H1 (cell line): ENCODE data around the gene KRTDAP. TPM values are rescaled to one million over a fixed set of nuclear protein-coding genes. Genes with fewer than 3 reads are reported as not detected.

Experiments
- CTCF ChIA-PET: fragments of 300-600 bp; sonication (Branson Sonifier 250); formaldehyde crosslinking; loops from one replicate; lab custom pipeline; 2021; ENCODE audit not compliant: partially characterized antibody; lab: Charles Lee
- POLR2A ChIA-PET: fragments of 300-600 bp; sonication (Branson Sonifier 250); formaldehyde crosslinking; loops from one replicate; lab custom pipeline; 2021; ENCODE audit warnings: inconsistent platforms; ENCODE audit not compliant: partially characterized antibody; lab: Charles Lee
- DNase-seq, 2 experiments: peaks; one replicate each; pipeline versions ENCODE4 v3.0.0 to v3.0.0-alpha.2; 2010 to 2022; ENCODE audit warnings: low spot score in 2 of 2, low read depth in 1 of 2, mixed read lengths in 1 of 2
- FAIRE-seq: peaks from 2 replicates; lab custom pipeline; 2011; peaks lifted over from hg19 to GRCh38; lab: Jason Lieb, UNC
- H2AFZ ChIP-seq: 2 replicates; pipeline ENCODE4 v1.8.1; 2012; ENCODE audit warnings: low read length, inconsistent platforms
- H2AK5ac ChIP-seq: 2 replicates; pipeline ENCODE4 v1.6.1; 2013; ENCODE audit warnings: low read depth, low read length
- H2BK120ac ChIP-seq: replicated peaks from 2 replicates; pipeline ENCODE3; 2013; ENCODE audit warnings: low read depth, low read length, inconsistent platforms
- H2BK12ac ChIP-seq: 2 replicates; pipeline ENCODE4 v1.6.1; 2013; ENCODE audit warnings: low read depth, low read length
- H2BK15ac ChIP-seq: 2 replicates; pipeline ENCODE4 v1.6.1; 2013; ENCODE audit warnings: low read length
- H2BK20ac ChIP-seq: 2 replicates; pipeline ENCODE4 v1.6.1; 2013; ENCODE audit warnings: low read length
- H2BK5ac ChIP-seq: 2 replicates; pipeline ENCODE4 v1.6.1; 2013; ENCODE audit warnings: low read depth, low read length
- H3K14ac ChIP-seq: 2 replicates; pipeline ENCODE4 v1.6.1; 2013; ENCODE audit warnings: inconsistent platforms; ENCODE audit not compliant: insufficient read length
- H3K18ac ChIP-seq: 2 replicates; pipeline ENCODE4 v1.6.1; 2013; ENCODE audit warnings: low read length; ENCODE audit errors: extremely low read depth
- H3K23ac ChIP-seq: 2 replicates; pipeline ENCODE4 v1.6.1; 2013; ENCODE audit warnings: inconsistent platforms; ENCODE audit not compliant: insufficient read length
- H3K23me2 ChIP-seq: 2 replicates; pipeline ENCODE4 v1.6.1; 2013; ENCODE audit warnings: low read depth, low read length
- H3K27ac ChIP-seq: 2 replicates; pipeline ENCODE4 v1.6.1; 2011; ENCODE audit warnings: low read depth, low read length, inconsistent platforms
- H3K27me3 ChIP-seq, 4 experiments: replicated peaks in 1 of 4; 1 replicate in 1 of 4; 2 replicates in 3 of 4; pipeline versions ENCODE4 v1.6.1 to v1.8.1; 2011 to 2013; ENCODE audit warnings: low read length in 3 of 4, mild to moderate bottlenecking in 3 of 4, inconsistent platforms in 2 of 4, mixed read lengths in 2 of 4, moderate library complexity in 1 of 4; ENCODE audit not compliant: control insufficient read depth in 3 of 4, insufficient read depth in 3 of 4; ENCODE audit errors: extremely low read depth in 1 of 4
- H3K36me3 ChIP-seq, 4 experiments: 2 replicates each; pipeline versions ENCODE4 v1.6.1 to v1.8.1; 2011 to 2013; ENCODE audit warnings: mild to moderate bottlenecking in 4 of 4, low read length in 3 of 4, moderate library complexity in 2 of 4, control low read depth in 1 of 4, inconsistent platforms in 1 of 4; ENCODE audit not compliant: insufficient read depth in 4 of 4, control insufficient read depth in 2 of 4
- H3K4ac ChIP-seq: replicated peaks from 2 replicates; pipeline ENCODE3; 2013; ENCODE audit warnings: low read length, low read depth, mixed read lengths, inconsistent platforms; ENCODE audit not compliant: insufficient read length
- H3K4me1 ChIP-seq, 4 experiments: replicated peaks in 1 of 4; 1 replicate in 1 of 4; 2 replicates in 3 of 4; pipeline versions ENCODE4 v1.6.1 to v1.8.1; 2011 to 2013; ENCODE audit warnings: low read length in 3 of 4, inconsistent platforms in 2 of 4, mixed read lengths in 1 of 4; ENCODE audit not compliant: insufficient read depth in 4 of 4, control insufficient read depth in 3 of 4
- H3K4me2 ChIP-seq, 2 experiments: 2 replicates each; pipeline versions ENCODE4 v1.6.1 to v1.8.1; 2011 to 2013; ENCODE audit warnings: low read depth in 2 of 2, low read length in 2 of 2, control low read depth in 1 of 2, inconsistent platforms in 1 of 2, mild to moderate bottlenecking in 1 of 2; ENCODE audit not compliant: insufficient read depth in 1 of 2
- H3K4me3 ChIP-seq, 4 experiments: fragments of 200-600, 300-600 bp in 1 of 4; sonication (generic), shearing (Covaris generic), sonication (Bioruptor Twin) in 1 of 4; 2 replicates each; pipeline versions ENCODE4 v1.5.1 to v1.8.1; 2011 to 2016; ENCODE audit warnings: low read length in 4 of 4, low read depth in 3 of 4, control low read depth in 2 of 4, inconsistent platforms in 2 of 4, mild to moderate bottlenecking in 2 of 4, mixed read lengths in 1 of 4, moderate library complexity in 1 of 4; ENCODE audit not compliant: insufficient read depth in 2 of 4; ENCODE audit errors: extremely low read depth in 1 of 4
- H3K56ac ChIP-seq: replicated peaks from 2 replicates; pipeline ENCODE3; 2013; ENCODE audit warnings: low read depth, mild to moderate bottlenecking, mixed read lengths, low read length, inconsistent platforms; ENCODE audit not compliant: insufficient read length
- H3K79me1 ChIP-seq: 2 replicates; pipeline ENCODE4 v1.6.1; 2013; ENCODE audit warnings: low read depth, low read length, control low read depth
- H3K79me2 ChIP-seq, 2 experiments: 2 replicates each; pipeline versions ENCODE4 v1.6.1 to v1.8.1; 2012 to 2013; ENCODE audit warnings: low read length in 2 of 2, mild to moderate bottlenecking in 2 of 2, inconsistent platforms in 1 of 2; ENCODE audit not compliant: insufficient read depth in 2 of 2, control insufficient read depth in 1 of 2
- H3K9ac ChIP-seq, 4 experiments: replicated peaks in 1 of 4; 1 replicate in 1 of 4; 2 replicates in 3 of 4; pipeline versions ENCODE4 v1.6.1 to v1.8.1; 2011 to 2013; ENCODE audit warnings: low read depth in 3 of 4, low read length in 3 of 4, control low read depth in 2 of 4, mild to moderate bottlenecking in 2 of 4, moderate library complexity in 2 of 4, inconsistent platforms in 1 of 4; ENCODE audit errors: extremely low read depth in 1 of 4
- H3K9me3 ChIP-seq, 2 experiments: 2 replicates each; pipeline versions ENCODE4 v1.6.1 to v1.8.1; 2012 to 2013; ENCODE audit warnings: mild to moderate bottlenecking in 2 of 2, moderate library complexity in 2 of 2, control low read depth in 1 of 2, inconsistent platforms in 1 of 2, low read depth in 1 of 2, low read length in 1 of 2, mixed read lengths in 1 of 2; ENCODE audit not compliant: insufficient read depth in 2 of 2
- H4K20me1 ChIP-seq, 2 experiments: replicated peaks in 1 of 2; 2 replicates each; pipeline versions ENCODE3 to v1.8.1; 2011 to 2013; ENCODE audit warnings: inconsistent platforms in 2 of 2, low read length in 2 of 2, mild to moderate bottlenecking in 1 of 2; ENCODE audit not compliant: insufficient read depth in 2 of 2, control insufficient read depth in 1 of 2
- H4K5ac ChIP-seq: 2 replicates; pipeline ENCODE4 v1.6.1; 2013; ENCODE audit warnings: low read length, low read depth, mixed read lengths, inconsistent platforms; ENCODE audit not compliant: insufficient read length
- H4K8ac ChIP-seq: 2 replicates; pipeline ENCODE4 v1.8.0; 2013; ENCODE audit warnings: mild to moderate bottlenecking, moderate library complexity, low read length, inconsistent platforms; ENCODE audit not compliant: insufficient read depth; ENCODE audit errors: extremely low read depth
- H4K91ac ChIP-seq: replicated peaks from 2 replicates; pipeline ENCODE3; 2013; ENCODE audit warnings: low read length, mixed read lengths, inconsistent platforms; ENCODE audit not compliant: insufficient read length
- CHD2 ChIP-seq: IDR thresholded peaks from 2 replicates; pipeline ENCODE4 v1.6.1; 2012; ENCODE audit warnings: low read length, improper control_type of control experiment
- FOSL1 ChIP-seq: IDR thresholded peaks from 2 replicates; pipeline ENCODE4 v1.6.1; 2011; ENCODE audit warnings: mild to moderate bottlenecking, low read depth, low read length, moderate library complexity; ENCODE audit not compliant: insufficient read depth
- JUN ChIP-seq: IDR thresholded peaks from 2 replicates; pipeline ENCODE4 v1.6.1; 2011; ENCODE audit warnings: low read depth, mild to moderate bottlenecking, improper control_type of control experiment, low read length
- POLR2A ChIP-seq, 2 experiments: IDR thresholded peaks; 1 replicate in 1 of 2; 2 replicates in 1 of 2; pipeline ENCODE4 v1.6.1; 2011; ENCODE audit warnings: low read depth in 2 of 2, low read length in 2 of 2, mild to moderate bottlenecking in 2 of 2; ENCODE audit errors: control extremely low read depth in 1 of 2
- POLR2AphosphoS5 ChIP-seq: IDR thresholded peaks from 2 replicates; pipeline ENCODE4 v1.6.1; 2011; ENCODE audit warnings: low read depth, low read length
- RBBP5 ChIP-seq: IDR thresholded peaks from 2 replicates; pipeline ENCODE4 v1.7.1; 2012; ENCODE audit warnings: low read depth, mild to moderate bottlenecking, inconsistent platforms, low read length, moderate library complexity, borderline replicate concordance
- SAP30 ChIP-seq: fragments of 300-600 bp; sonication (generic); IDR thresholded peaks from 2 replicates; pipeline ENCODE4 v1.7.1; 2012; ENCODE audit warnings: low read length, moderate library complexity, mild to moderate bottlenecking, inconsistent platforms; ENCODE audit not compliant: insufficient read depth, insufficient replicate concordance
- SIN3A ChIP-seq, 2 experiments: IDR thresholded peaks in 1 of 2; conservative IDR thresholded peaks in 1 of 2; 2 replicates each; pipeline ENCODE4 v1.6.1; 2011 to 2012; ENCODE audit warnings: low read length in 2 of 2, improper control_type of control experiment in 1 of 2, low read depth in 1 of 2, mild to moderate bottlenecking in 1 of 2
- SIX5 ChIP-seq: IDR thresholded peaks from 2 replicates; pipeline ENCODE4 v1.6.1; 2011; ENCODE audit warnings: mild to moderate bottlenecking, low read depth, low read length
- TAF7 ChIP-seq: optimal IDR thresholded peaks from 2 replicates; pipeline ENCODE3; 2011; ENCODE audit warnings: low read depth, mild to moderate bottlenecking, inconsistent platforms, low read length, moderate library complexity, borderline replicate concordance
- ZNF274 ChIP-seq: IDR thresholded peaks from 2 replicates; pipeline ENCODE4 v1.7.0; 2012; ENCODE audit warnings: low read length, borderline replicate concordance; ENCODE audit errors: extremely low read depth
- WGBS, 2 experiments: shearing (Covaris generic) in 1 of 2; methylation state at CpG; one replicate each; pipeline versions ENCODE4 v1.1.6 to v1.1.7; 2013 to 2015; ENCODE audit warnings: low lambda C conversion rate in 2 of 2, mixed read lengths in 2 of 2, inconsistent platforms in 1 of 2, low coverage in 1 of 2, missing lambda C conversion rate in 1 of 2; ENCODE audit not compliant: insufficient replicate concordance in 2 of 2, insufficient coverage in 1 of 2, insufficient read length in 1 of 2; ENCODE audit errors: extremely low coverage in 1 of 2, missing lambda C conversion rate in 1 of 2; 5-methylcytosine and 5-hydroxymethylcytosine counted together
- polyA plus RNA-seq, 7 experiments: library from polyadenylated mRNA; depleted of rRNA in 3 of 7; stranded (reverse) in 5 of 7; unstranded in 2 of 7; fragments of >200 nt in 5 of 7; fragments of 200-250 nt in 2 of 7; gene quantifications; 1 replicate in 5 of 7; 2 replicates in 1 of 7; 4 replicates in 1 of 7; pipeline versions ENCODE4 v1.2.1 to v1.2.3, GENCODE V29; 2011 to 2013; ENCODE audit warnings: missing spikeins in 2 of 7, mixed read lengths in 2 of 7
- total RNA-seq: library from RNA; stranded (reverse); fragmentation: NEBNext Ultra II Directional; extraction: Animal tissue kit (Norgen Biotek cat#: 25700); gene quantifications from 2 replicates; pipeline ENCODE4 v1.2.1, GENCODE V29; 2021

KRTDAP gene
- total and polyA plus RNA-seq, 2 of the 8 experiments (the other 6 are each of a cell fraction or from before 2014, with no cell fraction given) = 0.69 to 0.88 TPM

DNA sequence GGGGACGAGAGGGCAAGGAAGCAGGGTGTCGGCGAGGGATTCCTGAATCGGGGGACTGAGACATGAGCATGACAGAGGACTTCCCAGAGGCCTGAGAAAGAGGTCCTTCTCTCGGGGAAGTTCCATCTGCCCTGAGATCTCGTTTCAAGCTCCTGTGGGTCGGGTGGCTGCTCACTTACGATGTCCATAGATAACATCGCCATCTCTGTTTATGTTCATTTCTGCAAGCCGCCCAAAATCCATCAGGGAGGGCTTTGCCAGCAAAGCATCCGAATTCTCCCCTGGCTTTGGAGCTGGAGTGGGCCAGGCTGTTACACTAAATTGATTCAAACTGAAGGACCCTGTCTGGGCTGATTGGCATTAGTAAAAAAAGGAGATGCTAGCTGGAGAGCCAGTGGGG, 17.3 kb upstream of the KRTDAP start:
- Histone ChIP-seq H3K4me3 (peak overlapping the region in 1 of 4 experiments; percentile 89; a peak in 1 of 8 replicates), H3K79me1 (peaks cover 2% of the 10 kb centered on the region; the same call in 1 of the 2 replicates), H4K8ac (no peak overlapping the region), H3K4me1 (peaks cover 0 to 7% (median 7%) of the 10 kb centered on the region in 4 experiments; a peak in 6 of 7 replicates), H2AK5ac (no peak overlapping the region), H3K27me3 (peaks cover 0 to 5% (median 2%) of the 10 kb centered on the region in 4 experiments; a peak in 2 of 7 replicates), H3K23me2 (peaks cover 9% of the 10 kb centered on the region), H2BK12ac (no peak overlapping the region), H2BK5ac (no peak overlapping the region), H4K5ac (no peak overlapping the region), H3K27ac (no peak overlapping the region), H2AFZ (no peak overlapping the region), H3K4me2 (peak overlapping the region in 1 of 2 experiments; percentile 86; a peak in 1 of 4 replicates), H3K79me2 (peaks cover 0 to 34% of the 10 kb centered on the region in 2 experiments; a peak in 2 of 4 replicates), H3K23ac (no peak overlapping the region), H2BK15ac (no peak overlapping the region), H3K14ac (no peak overlapping the region), H3K4ac (no peak overlapping the region), H4K20me1 (peaks cover 0 to 5% of the 10 kb centered on the region in 2 experiments), H3K36me3 (peaks cover 14 to 43% (median 29%) of the 10 kb centered on the region in 4 experiments), H3K18ac (no peak overlapping the region), H3K9ac (no peak overlapping the region), H3K9me3 (no peaks in the 10 kb centered on the region), H2BK120ac (no peak overlapping the region), H2BK20ac (no peak overlapping the region), H4K91ac (no peak overlapping the region), H3K56ac (no peak overlapping the region)
- WGBS, 2 experiments = 91% methylated on average over 11 of the region's 11 CpGs; no CpG with 5 or more reads in 1 of the 2 experiments
- TF ChIP-seq POLR2A (IDR thresholded peaks at IDR 0.05; ENCODE audit: control extremely low read depth in 1 of 2, low read depth in 2 of 2, low read length in 2 of 2) (peak in 1 of 2 experiments; percentile 34; a peak in 1 of 3 replicates), POLR2AphosphoS5 (peak; percentile 43; the same call in 1 of the 2 replicates), SAP30 (no peak), ZNF274 (no peak), RBBP5 (no peak), TAF7 (no peak), JUN (no peak), CHD2 (no peak), FOSL1 (no peak), SIX5 (no peak), SIN3A (conservative IDR thresholded peaks at IDR 0.05 in 1 of 2, IDR thresholded peaks at IDR 0.05 in 1 of 2; ENCODE audit: low read depth in 1 of 2, low read length in 2 of 2) (no peak)
- DNase-seq (no peak), FAIRE-seq (no peak)
- ChIA-PET POLR2A (interaction anchor here (1.0 to 7.4 kb wide), 8 partner anchors 11 to 131 kb away, joined by 3 to 110 read pairs (median 22); partner anchors contain the start of genes KRTDAP and TMEM147), CTCF (interaction anchor here (0.9 to 2.3 kb wide), 8 partner anchors 10 to 201 kb away, joined by 3 to 10 read pairs (median 4); no protein-coding TSS in a partner anchor)
